Measurements from ENCODE around the gene KCNF1. TPM values are rescaled to one million over a fixed set of nuclear protein-coding genes. Genes with fewer than 3 reads are reported as not detected.

KCNF1 gene
- total and polyA plus RNA-seq, 4 donors = 0.09 TPM; not detected in 3

DNA sequence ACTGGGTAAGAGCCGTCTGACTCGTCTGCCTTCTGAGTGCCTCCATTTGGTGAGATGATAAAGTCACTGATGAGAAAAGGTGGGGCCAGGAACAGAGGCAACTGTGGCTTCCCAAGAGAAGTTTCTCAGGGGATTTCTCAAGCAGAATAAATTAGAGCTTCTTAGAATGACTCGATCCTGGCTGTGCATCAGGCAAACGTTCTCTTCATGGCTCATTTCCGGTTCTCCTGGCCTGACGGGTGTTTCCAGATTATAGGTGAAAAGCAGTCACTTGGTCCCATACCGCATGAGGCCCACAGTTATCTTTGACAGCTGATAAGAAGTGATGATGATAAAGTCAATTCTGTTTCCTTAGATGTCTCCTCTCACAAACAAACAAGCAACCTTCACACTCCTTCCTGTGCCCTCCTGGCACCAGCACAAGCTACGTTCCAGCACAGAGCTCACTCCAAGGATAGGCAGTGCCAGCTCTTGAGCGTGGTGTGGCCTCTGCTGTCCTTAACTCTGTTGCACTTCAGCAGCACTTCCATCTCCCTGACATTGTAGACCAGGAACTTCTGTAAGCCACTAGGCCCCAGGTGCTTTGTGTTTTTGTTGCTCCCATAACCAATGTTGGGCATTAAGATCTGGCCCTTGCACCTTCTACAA, 37.8 kb upstream of the KCNF1 start:
- TF ChIP-seq, protein P1, sequence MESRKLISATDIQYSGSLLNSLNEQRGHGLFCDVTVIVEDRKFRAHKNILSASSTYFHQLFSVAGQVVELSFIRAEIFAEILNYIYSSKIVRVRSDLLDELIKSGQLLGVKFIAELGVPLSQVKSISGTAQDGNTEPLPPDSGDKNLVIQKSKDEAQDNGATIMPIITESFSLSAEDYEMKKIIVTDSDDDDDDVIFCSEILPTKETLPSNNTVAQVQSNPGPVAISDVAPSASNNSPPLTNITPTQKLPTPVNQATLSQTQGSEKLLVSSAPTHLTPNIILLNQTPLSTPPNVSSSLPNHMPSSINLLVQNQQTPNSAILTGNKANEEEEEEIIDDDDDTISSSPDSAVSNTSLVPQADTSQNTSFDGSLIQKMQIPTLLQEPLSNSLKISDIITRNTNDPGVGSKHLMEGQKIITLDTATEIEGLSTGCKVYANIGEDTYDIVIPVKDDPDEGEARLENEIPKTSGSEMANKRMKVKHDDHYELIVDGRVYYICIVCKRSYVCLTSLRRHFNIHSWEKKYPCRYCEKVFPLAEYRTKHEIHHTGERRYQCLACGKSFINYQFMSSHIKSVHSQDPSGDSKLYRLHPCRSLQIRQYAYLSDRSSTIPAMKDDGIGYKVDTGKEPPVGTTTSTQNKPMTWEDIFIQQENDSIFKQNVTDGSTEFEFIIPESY (IDR thresholded peaks at IDR 0.05) = no peak
- TF ChIP-seq HNF4G (IDR thresholded peaks at IDR 0.05) (no peak), EGR1 (IDR thresholded peaks at IDR 0.05; ENCODE audit: low read depth in 2 of 2) (no peak), FOXA2 (IDR thresholded peaks at IDR 0.05) (no peak), YY1 (IDR thresholded peaks at IDR 0.05) (no peak), FOXA1 (IDR thresholded peaks at IDR 0.05) (no peak), SP1 (IDR thresholded peaks at IDR 0.05) (no peak), JUND (IDR thresholded peaks at IDR 0.05) (no peak), TAF1 (conservative IDR thresholded peaks at IDR 0.05) (no peak), RXRA (IDR thresholded peaks at IDR 0.05) (no peak), GABPA (IDR thresholded peaks at IDR 0.05 in 1 of 2, conservative IDR thresholded peaks at IDR 0.05 in 1 of 2) (no peak), RAD21 (IDR thresholded peaks at IDR 0.05) (no peak)
- TF ChIP-seq, protein P2, sequence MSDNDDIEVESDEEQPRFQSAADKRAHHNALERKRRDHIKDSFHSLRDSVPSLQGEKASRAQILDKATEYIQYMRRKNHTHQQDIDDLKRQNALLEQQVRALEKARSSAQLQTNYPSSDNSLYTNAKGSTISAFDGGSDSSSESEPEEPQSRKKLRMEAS (IDR thresholded peaks at IDR 0.05) = no peak
- DNase-seq (ENCODE audit: low spot score) = no peak
- H3K9me3 ChIP-seq (ENCODE audit: control insufficient read depth in 4 of 4, low read length in 3 of 4) = peaks cover 0 to 2% (median 0%) of the 10 kb centered on the region in 4 donors
- no peaks in the 10 kb centered on the region for H3K36me3 ChIP-seq (ENCODE audit: control insufficient read depth in 4 of 4, insufficient read depth in 3 of 4, low read depth in 1 of 4, low read length in 3 of 4)
- H3K9ac ChIP-seq (ENCODE audit: low read depth in 1 of 2, low read length in 2 of 2) = no peak overlapping the region
- H3K27me3 ChIP-seq (ENCODE audit: control insufficient read depth in 4 of 4, insufficient read depth in 4 of 4, low read length in 3 of 4) = no peaks in the 10 kb centered on the region
- no peak overlapping the region for H3K4me3 ChIP-seq (ENCODE audit: low read depth in 1 of 3, low read length in 3 of 3)
- H3K4me1 ChIP-seq (ENCODE audit: control insufficient read depth in 4 of 4, insufficient read depth in 4 of 4, low read length in 3 of 4) = no peaks in the 10 kb centered on the region
- 60% methylated on average over 9 of the region's 9 CpGs for WGBS
- H3K27ac ChIP-seq (ENCODE audit: low read depth in 1 of 2, low read length in 2 of 2) = no peak overlapping the region

DNA sequence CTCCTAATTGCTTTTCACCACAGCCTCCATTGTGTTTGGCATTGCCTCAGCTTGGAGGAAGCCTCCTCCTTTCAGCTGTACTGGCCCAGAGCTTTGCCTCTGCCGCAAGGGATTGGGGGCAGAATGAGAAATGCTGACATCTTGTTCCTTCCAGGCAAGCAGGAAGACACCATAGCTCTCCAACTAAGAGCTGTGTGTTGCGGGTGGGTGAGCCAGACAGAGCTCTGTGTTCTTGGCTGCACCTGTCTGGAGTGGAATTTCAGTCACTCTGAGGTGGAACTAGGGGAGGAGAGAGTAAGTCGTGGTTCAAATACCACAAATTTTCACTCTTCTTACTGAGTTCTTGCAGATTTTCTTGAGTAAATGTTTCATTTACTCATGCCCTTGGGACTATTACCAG, 36.6 kb upstream of the KCNF1 start:
- Histone ChIP-seq H3K36me3 (ENCODE audit: control insufficient read depth in 4 of 4, insufficient read depth in 3 of 4, low read depth in 1 of 4, low read length in 3 of 4) (no peaks in the 10 kb centered on the region), H3K27me3 (ENCODE audit: control insufficient read depth in 4 of 4, insufficient read depth in 4 of 4, low read length in 3 of 4) (no peaks in the 10 kb centered on the region), H3K9me3 (ENCODE audit: control insufficient read depth in 4 of 4, low read length in 3 of 4) (peaks cover 0 to 2% (median 0%) of the 10 kb centered on the region in 4 donors), H3K9ac (ENCODE audit: low read depth in 1 of 2, low read length in 2 of 2) (no peak overlapping the region), H3K4me1 (ENCODE audit: control insufficient read depth in 4 of 4, insufficient read depth in 4 of 4, low read length in 3 of 4) (no peaks in the 10 kb centered on the region), H3K4me3 (ENCODE audit: low read depth in 1 of 3, low read length in 3 of 3) (no peak overlapping the region), H3K27ac (ENCODE audit: low read depth in 1 of 2, low read length in 2 of 2) (no peak overlapping the region)
- TF ChIP-seq HNF4A (conservative IDR thresholded peaks at IDR 0.05) = no peak
- whole genome bisulfite sequencing = 87% methylated on average over 3 of the region's 3 CpGs
- no peak for DNase-seq (ENCODE audit: low spot score)

DNA sequence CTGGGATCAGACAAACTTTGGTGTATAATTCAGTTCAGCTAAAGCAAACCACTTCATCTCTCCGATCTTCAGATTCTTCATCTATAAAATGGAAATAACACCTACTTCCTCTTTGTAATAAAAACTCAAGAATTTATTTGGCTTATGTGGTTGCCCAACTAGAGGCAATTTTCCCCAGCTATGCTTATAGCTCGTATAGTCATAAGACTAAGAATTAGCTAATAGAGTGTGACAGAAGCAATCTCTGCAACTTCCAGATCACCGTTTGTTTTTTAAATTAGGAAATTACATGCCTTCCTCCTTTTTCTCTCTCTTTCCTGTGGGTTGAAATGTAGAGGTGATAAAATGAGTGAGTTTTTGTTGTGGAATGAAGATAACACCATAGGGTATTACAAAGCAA, 35.3 kb upstream of the KCNF1 start:
- Histone ChIP-seq H3K27ac (ENCODE audit: low read depth in 1 of 2, low read length in 2 of 2) (no peak overlapping the region), H3K9me3 (ENCODE audit: control insufficient read depth in 4 of 4, low read length in 3 of 4) (peaks cover 0 to 2% (median 0%) of the 10 kb centered on the region in 4 donors)
- 67% methylated on average over 3 of the region's 3 CpGs for WGBS
- TF ChIP-seq, protein P2 (IDR thresholded peaks at IDR 0.05) = no peak
- TF ChIP-seq NR2F2 (IDR thresholded peaks at IDR 0.05) = no peak
- no peak for TF ChIP-seq SP1 (IDR thresholded peaks at IDR 0.05)
- no peak for TF ChIP-seq YY1 (IDR thresholded peaks at IDR 0.05)
- TF ChIP-seq, protein P1 (IDR thresholded peaks at IDR 0.05) = no peak
- TF ChIP-seq, protein P3, sequence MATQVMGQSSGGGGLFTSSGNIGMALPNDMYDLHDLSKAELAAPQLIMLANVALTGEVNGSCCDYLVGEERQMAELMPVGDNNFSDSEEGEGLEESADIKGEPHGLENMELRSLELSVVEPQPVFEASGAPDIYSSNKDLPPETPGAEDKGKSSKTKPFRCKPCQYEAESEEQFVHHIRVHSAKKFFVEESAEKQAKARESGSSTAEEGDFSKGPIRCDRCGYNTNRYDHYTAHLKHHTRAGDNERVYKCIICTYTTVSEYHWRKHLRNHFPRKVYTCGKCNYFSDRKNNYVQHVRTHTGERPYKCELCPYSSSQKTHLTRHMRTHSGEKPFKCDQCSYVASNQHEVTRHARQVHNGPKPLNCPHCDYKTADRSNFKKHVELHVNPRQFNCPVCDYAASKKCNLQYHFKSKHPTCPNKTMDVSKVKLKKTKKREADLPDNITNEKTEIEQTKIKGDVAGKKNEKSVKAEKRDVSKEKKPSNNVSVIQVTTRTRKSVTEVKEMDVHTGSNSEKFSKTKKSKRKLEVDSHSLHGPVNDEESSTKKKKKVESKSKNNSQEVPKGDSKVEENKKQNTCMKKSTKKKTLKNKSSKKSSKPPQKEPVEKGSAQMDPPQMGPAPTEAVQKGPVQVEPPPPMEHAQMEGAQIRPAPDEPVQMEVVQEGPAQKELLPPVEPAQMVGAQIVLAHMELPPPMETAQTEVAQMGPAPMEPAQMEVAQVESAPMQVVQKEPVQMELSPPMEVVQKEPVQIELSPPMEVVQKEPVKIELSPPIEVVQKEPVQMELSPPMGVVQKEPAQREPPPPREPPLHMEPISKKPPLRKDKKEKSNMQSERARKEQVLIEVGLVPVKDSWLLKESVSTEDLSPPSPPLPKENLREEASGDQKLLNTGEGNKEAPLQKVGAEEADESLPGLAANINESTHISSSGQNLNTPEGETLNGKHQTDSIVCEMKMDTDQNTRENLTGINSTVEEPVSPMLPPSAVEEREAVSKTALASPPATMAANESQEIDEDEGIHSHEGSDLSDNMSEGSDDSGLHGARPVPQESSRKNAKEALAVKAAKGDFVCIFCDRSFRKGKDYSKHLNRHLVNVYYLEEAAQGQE (IDR thresholded peaks at IDR 0.05) = no peak
- TF ChIP-seq, protein P4, sequence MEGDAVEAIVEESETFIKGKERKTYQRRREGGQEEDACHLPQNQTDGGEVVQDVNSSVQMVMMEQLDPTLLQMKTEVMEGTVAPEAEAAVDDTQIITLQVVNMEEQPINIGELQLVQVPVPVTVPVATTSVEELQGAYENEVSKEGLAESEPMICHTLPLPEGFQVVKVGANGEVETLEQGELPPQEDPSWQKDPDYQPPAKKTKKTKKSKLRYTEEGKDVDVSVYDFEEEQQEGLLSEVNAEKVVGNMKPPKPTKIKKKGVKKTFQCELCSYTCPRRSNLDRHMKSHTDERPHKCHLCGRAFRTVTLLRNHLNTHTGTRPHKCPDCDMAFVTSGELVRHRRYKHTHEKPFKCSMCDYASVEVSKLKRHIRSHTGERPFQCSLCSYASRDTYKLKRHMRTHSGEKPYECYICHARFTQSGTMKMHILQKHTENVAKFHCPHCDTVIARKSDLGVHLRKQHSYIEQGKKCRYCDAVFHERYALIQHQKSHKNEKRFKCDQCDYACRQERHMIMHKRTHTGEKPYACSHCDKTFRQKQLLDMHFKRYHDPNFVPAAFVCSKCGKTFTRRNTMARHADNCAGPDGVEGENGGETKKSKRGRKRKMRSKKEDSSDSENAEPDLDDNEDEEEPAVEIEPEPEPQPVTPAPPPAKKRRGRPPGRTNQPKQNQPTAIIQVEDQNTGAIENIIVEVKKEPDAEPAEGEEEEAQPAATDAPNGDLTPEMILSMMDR (IDR thresholded peaks at IDR 0.05; ENCODE audit: low read depth, low read length, missing input control) = no peak
- TF ChIP-seq, protein P5, sequence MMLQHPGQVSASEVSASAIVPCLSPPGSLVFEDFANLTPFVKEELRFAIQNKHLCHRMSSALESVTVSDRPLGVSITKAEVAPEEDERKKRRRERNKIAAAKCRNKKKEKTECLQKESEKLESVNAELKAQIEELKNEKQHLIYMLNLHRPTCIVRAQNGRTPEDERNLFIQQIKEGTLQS (IDR thresholded peaks at IDR 0.05) = no peak
- no peak for TF ChIP-seq HNF4G (IDR thresholded peaks at IDR 0.05)
- TF ChIP-seq RXRA (IDR thresholded peaks at IDR 0.05) = no peak
- TF ChIP-seq GABPA (IDR thresholded peaks at IDR 0.05 in 1 of 2, conservative IDR thresholded peaks at IDR 0.05 in 1 of 2) = no peak

More for the DNA sequence above, 35.3 kb upstream of the KCNF1 start:
- Histone ChIP-seq H3K27me3 (ENCODE audit: control insufficient read depth in 4 of 4, insufficient read depth in 4 of 4, low read length in 3 of 4) (no peaks in the 10 kb centered on the region), H3K4me1 (ENCODE audit: control insufficient read depth in 4 of 4, insufficient read depth in 4 of 4, low read length in 3 of 4) (no peaks in the 10 kb centered on the region), H3K36me3 (ENCODE audit: control insufficient read depth in 4 of 4, insufficient read depth in 3 of 4, low read depth in 1 of 4, low read length in 3 of 4) (no peaks in the 10 kb centered on the region), H3K4me3 (ENCODE audit: low read depth in 1 of 3, low read length in 3 of 3) (no peak overlapping the region), H3K9ac (ENCODE audit: low read depth in 1 of 2, low read length in 2 of 2) (no peak overlapping the region)
- no peak for DNase-seq (ENCODE audit: low spot score)
